Esophagus muscularis mucosa (tissue), 4 donors: Measurements from ENCODE around the gene SPATA20. TPM values are rescaled to one million over a fixed set of nuclear protein-coding genes. Genes with fewer than 3 reads are reported as not detected.
A peak's percentile ranks its signal among the peaks of the same experiment; 100 is the strongest.

Source experiments
- DNase-seq: peaks from one replicate; pipeline ENCODE4 v3.0.0-alpha.2; 2017; ENCODE audit errors: extremely low spot score
- H3K27ac ChIP-seq, 4 donors: fragments of 200-600 bp; sonication (generic); replicated peaks in 1 of 4; 1 replicate in 3 of 4; 2 replicates in 1 of 4; pipeline ENCODE4 v1.5.1; 2016 to 2019; ENCODE audit warnings: mild to moderate bottlenecking in 1 of 4
- H3K27me3 ChIP-seq, 4 donors: fragments of 200-600 bp; sonication (generic); one replicate each; pipeline versions ENCODE4 v1.5.1 to v1.6.0; 2016 to 2019
- H3K36me3 ChIP-seq, 4 donors: fragments of 200-600 bp; sonication (generic); one replicate each; pipeline ENCODE4 v1.5.1; 2016 to 2019
- H3K4me1 ChIP-seq, 4 donors: fragments of 200-600 bp; sonication (generic); one replicate each; pipeline ENCODE4 v1.5.1; 2016 to 2019
- H3K4me3 ChIP-seq, 4 donors: fragments of 200-600 bp; sonication (generic); 1 replicate in 2 of 4; 2 replicates in 2 of 4; pipeline ENCODE4 v1.5.1; 2016 to 2019; ENCODE audit warnings: mild to moderate bottlenecking in 4 of 4, moderate library complexity in 1 of 4
- H3K9me3 ChIP-seq, 4 donors: fragments of 200-600 bp; sonication (generic); 1 replicate in 3 of 4; 2 replicates in 1 of 4; pipeline ENCODE4 v1.5.1; 2016 to 2019
- EP300 ChIP-seq: sonication (generic); formaldehyde crosslinking; IDR thresholded peaks from one replicate; pipeline ENCODE4 v1.6.1; 2017; ENCODE audit warnings: antibody characterized with exemption
- POLR2A ChIP-seq: fragments of 450-650 bp; IDR thresholded peaks from one replicate; pipeline ENCODE4 v1.6.1; 2017; ENCODE audit warnings: antibody characterized with exemption, moderate library complexity, mild to moderate bottlenecking, low read depth
- POLR2AphosphoS5 ChIP-seq, 2 donors: sonication (generic); formaldehyde crosslinking; IDR thresholded peaks; one replicate each; pipeline ENCODE4 v1.6.1; 2017; ENCODE audit warnings: antibody characterized with exemption in 2 of 2
- WGBS: methylation state at CpG from one replicate; pipeline ENCODE4 v1.1.5; 2018; 5-methylcytosine and 5-hydroxymethylcytosine counted together
- intact Hi-C: fragments of 100-400 bp; cut with DNase I; formaldehyde crosslinking; loops from one replicate; pipeline ENCODE4 v1.15.1; 2023
- total RNA-seq, 4 donors: library from RNA; depleted of rRNA; stranded (reverse); fragments of >200 nt; gene quantifications; one replicate each; pipeline versions ENCODE4 v1.1.0 to v1.2.1, GENCODE V29; 2016
- TF ChIP-seq, protein P1 (sequence below), 3 experiments: fragments of 200-600 bp in 2 of 3; fragments of 450-650 bp in 1 of 3; sonication (generic) in 2 of 3; IDR thresholded peaks; one replicate each; pipeline ENCODE4 v1.5.1; 2017 to 2019; ENCODE audit warnings: antibody characterized with exemption in 3 of 3, mild to moderate bottlenecking in 2 of 3, moderate library complexity in 1 of 3

SPATA20 gene
- total RNA-seq, 4 donors from 2014 or later: 44.1 to 64.4 (median 54.6) TPM

GRCh38 chr17:50594128-50594823 lies 47.3 kb downstream of the SPATA20 start:
- WGBS: 81% methylated on average over 11 of the region's 11 CpGs
- Histone ChIP-seq H3K27me3 (no peaks in the 10 kb centered on the region), H3K27ac (no peak overlapping the region)

GRCh38 chr17:50594892-50595291 lies 47.9 kb downstream of the SPATA20 start:
- H3K4me1 ChIP-seq: peaks cover 4 to 9% (median 6%) of the 10 kb centered on the region in 4 donors

More at GRCh38 chr17:50594128-50594823, 47.3 kb downstream of the SPATA20 start:
- no peak for DNase-seq
- no peak overlapping the region for H3K4me3 ChIP-seq
- TF ChIP-seq EP300 (no peak), POLR2AphosphoS5 (IDR thresholded peaks at IDR 0.05) (no peak), POLR2A (no peak)
- TF ChIP-seq, protein P1, sequence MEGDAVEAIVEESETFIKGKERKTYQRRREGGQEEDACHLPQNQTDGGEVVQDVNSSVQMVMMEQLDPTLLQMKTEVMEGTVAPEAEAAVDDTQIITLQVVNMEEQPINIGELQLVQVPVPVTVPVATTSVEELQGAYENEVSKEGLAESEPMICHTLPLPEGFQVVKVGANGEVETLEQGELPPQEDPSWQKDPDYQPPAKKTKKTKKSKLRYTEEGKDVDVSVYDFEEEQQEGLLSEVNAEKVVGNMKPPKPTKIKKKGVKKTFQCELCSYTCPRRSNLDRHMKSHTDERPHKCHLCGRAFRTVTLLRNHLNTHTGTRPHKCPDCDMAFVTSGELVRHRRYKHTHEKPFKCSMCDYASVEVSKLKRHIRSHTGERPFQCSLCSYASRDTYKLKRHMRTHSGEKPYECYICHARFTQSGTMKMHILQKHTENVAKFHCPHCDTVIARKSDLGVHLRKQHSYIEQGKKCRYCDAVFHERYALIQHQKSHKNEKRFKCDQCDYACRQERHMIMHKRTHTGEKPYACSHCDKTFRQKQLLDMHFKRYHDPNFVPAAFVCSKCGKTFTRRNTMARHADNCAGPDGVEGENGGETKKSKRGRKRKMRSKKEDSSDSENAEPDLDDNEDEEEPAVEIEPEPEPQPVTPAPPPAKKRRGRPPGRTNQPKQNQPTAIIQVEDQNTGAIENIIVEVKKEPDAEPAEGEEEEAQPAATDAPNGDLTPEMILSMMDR (IDR thresholded peaks at IDR 0.05): no peak
- H3K4me1 ChIP-seq: peaks cover 10 to 16% (median 12%) of the 10 kb centered on the region in 4 donors
- no peaks in the 10 kb centered on the region for H3K9me3 ChIP-seq
- no peaks in the 10 kb centered on the region for H3K36me3 ChIP-seq
- intact Hi-C loops: no loop called here

GRCh38 chr17:50596191-50597037 lies 49.4 kb downstream of the SPATA20 start:
- DNase-seq: no peak
- intact Hi-C loops: no loop called here
- TF ChIP-seq POLR2AphosphoS5 (IDR thresholded peaks at IDR 0.05): no peak
- TF ChIP-seq EP300: no peak
- TF ChIP-seq, protein P1 (IDR thresholded peaks at IDR 0.05): peak in 1 of 3 experiments; percentile 8
- Histone ChIP-seq H3K4me3 (no peak overlapping the region), H3K4me1 (no peaks in the 10 kb centered on the region), H3K27ac (no peak overlapping the region), H3K27me3 (no peaks in the 10 kb centered on the region), H3K9me3 (no peaks in the 10 kb centered on the region), H3K36me3 (no peaks in the 10 kb centered on the region)
- WGBS: 81% methylated on average over 21 of the region's 34 CpGs

More at GRCh38 chr17:50594892-50595291, 47.9 kb downstream of the SPATA20 start:
- H3K27ac ChIP-seq: no peak overlapping the region
- DNase-seq: no peak
- no peaks in the 10 kb centered on the region for H3K27me3 ChIP-seq
- no peaks in the 10 kb centered on the region for H3K36me3 ChIP-seq
- no peak overlapping the region for H3K4me3 ChIP-seq
- TF ChIP-seq POLR2AphosphoS5 (IDR thresholded peaks at IDR 0.05) (no peak), EP300 (no peak), POLR2A (no peak)
- TF ChIP-seq, protein P1 (IDR thresholded peaks at IDR 0.05): no peak
- 94% methylated on average over 21 of the region's 21 CpGs for WGBS
- no peaks in the 10 kb centered on the region for H3K9me3 ChIP-seq
- intact Hi-C loops: no loop called here

GRCh38 chr17:50598487-50598886 lies 51.5 kb downstream of the SPATA20 start:
- Histone ChIP-seq H3K36me3 (no peaks in the 10 kb centered on the region), H3K4me1 (no peaks in the 10 kb centered on the region), H3K4me3 (no peak overlapping the region), H3K9me3 (no peaks in the 10 kb centered on the region), H3K27ac (no peak overlapping the region), H3K27me3 (no peaks in the 10 kb centered on the region)
- intact Hi-C loops: no loop called here
- WGBS: 86% methylated on average over 5 of the region's 5 CpGs
- TF ChIP-seq, protein P1 (IDR thresholded peaks at IDR 0.05): no peak
- no peak for TF ChIP-seq POLR2A
- TF ChIP-seq EP300: no peak
- no peak for TF ChIP-seq POLR2AphosphoS5 (IDR thresholded peaks at IDR 0.05)
- no peak for DNase-seq
